NCI-H524 treated with DMSO at 0.1 percent for 48 hours (cell line): ENCODE data around the gene PRM1.

Experiments
- DNase-seq: peaks from one replicate; lab custom pipeline; 2025; lab: John Stamatoyannopoulos, UW

PRM1 gene

DNA sequence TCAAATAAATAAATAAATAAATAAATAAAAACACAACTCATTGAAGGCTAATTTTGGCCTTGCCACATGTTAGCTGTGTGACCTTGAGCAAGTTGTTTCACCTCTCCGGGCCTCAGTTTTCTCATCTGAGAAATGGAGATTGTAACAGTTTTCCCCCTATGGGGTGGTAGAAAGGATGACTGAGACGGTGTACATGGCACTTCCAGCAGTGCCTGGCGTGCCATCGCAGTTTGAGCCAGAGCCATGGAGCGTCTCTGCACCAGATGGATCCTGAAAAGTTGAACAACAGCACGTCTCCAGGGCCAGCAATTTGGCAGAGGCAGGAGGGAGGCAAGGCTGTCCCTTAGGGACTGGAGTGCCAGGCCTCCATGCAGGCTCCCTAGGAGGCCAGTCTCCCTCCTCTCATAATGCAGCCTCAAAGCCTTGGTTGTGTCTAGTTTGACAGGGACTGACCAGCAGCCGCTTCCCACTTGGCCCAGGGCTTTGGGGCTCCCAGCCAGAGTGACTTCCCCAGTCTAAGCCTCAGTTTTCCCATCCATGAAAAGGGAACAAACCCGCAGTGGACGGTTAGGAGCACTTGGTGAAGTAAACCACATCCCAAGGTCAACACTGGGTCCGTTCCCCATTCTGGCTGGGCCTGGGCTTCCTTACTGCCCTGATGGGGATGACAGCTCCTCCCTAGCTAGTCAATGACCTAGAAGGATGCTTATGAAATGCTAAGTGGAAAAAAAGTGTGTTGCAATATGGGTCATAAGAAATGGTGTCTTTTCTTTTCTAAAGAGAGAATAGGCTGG, 44.5 kb downstream of the PRM1 start:
- DNase-seq = no peak

DNA sequence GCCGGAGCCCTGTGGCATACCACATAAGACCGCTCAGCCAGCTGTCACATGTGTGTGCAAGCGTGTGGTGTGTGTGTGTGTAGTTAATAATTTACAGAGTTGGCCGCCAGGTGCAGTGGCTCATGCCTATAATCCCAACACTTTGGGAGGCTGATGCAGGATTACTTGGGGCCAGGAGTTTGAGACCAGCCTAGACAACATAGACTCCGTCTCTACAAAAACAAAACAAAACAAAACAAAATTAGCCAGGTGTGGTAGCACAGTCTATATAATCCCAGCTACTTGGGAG, 45.5 kb downstream of the PRM1 start:
- no peak for DNase-seq

DNA sequence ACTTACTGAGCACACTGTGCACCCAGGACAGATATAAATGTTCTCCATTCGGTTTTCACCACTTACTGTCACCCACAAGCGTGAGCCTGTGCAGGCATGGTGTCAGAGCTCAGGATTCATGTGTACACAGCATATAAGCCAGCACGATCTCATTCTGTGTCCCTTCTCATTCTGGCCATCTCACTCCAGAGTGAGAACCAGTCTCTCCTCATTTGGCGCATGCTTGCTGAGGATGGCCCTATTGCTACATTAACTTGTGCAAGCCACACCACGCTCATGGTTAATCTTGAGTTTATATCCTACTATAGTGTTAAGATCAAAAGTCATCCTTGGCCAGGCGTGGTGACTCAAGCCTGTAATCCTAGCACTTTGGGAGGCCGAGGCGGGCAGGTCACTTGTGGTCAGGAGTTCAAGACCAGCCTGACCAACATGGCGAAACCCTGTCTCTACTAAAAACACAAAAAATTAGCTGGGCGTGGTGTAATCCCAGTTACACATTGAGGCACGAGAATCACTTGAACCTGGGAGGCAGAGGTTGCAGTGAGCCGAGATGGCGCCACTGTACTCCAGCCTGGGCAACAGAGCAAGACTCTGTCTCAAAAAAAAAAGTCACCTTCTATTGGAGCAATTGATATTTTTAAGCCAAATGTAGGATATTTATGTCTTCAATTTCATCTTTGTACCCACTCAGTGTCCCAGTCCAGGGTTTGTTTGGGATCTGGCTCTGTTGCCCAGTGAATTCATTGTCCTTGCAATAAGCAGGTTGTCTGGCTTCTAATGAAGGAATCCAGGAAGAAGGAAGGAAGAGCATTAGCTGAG, 46.0 kb downstream of the PRM1 start:
- DNase-seq = no peak

DNA sequence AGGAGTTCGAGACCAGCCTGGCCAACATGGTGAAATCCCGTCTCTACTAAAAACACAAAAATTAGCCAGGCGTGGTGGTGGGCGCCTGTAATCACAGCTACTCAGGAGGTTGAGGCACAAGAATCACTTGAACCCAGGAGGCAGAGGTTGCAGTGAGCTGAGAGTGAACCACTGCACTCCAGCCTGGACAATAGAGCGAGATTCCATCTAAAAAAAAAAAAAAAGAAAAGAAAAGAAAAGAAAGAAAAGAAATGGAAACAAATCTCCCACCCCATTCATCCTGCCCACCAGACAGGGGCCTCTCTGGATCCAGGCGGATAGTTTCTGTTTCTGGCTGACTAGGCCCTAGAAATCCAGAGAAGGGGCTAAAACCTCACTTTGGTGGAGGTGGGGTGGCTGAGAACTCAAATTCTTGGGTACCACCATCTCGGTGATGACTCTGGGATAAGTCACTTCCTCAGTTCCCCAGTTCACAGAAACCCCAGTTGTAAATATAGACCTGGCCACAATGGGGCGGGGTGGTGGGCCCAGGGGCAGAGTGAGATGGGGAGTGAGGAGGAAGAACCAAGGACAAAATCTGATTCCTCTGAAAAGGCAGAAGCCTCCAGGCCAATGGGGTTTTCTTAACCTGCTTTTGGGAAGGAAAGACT, 47.3 kb downstream of the PRM1 start:
- no peak for DNase-seq

DNA sequence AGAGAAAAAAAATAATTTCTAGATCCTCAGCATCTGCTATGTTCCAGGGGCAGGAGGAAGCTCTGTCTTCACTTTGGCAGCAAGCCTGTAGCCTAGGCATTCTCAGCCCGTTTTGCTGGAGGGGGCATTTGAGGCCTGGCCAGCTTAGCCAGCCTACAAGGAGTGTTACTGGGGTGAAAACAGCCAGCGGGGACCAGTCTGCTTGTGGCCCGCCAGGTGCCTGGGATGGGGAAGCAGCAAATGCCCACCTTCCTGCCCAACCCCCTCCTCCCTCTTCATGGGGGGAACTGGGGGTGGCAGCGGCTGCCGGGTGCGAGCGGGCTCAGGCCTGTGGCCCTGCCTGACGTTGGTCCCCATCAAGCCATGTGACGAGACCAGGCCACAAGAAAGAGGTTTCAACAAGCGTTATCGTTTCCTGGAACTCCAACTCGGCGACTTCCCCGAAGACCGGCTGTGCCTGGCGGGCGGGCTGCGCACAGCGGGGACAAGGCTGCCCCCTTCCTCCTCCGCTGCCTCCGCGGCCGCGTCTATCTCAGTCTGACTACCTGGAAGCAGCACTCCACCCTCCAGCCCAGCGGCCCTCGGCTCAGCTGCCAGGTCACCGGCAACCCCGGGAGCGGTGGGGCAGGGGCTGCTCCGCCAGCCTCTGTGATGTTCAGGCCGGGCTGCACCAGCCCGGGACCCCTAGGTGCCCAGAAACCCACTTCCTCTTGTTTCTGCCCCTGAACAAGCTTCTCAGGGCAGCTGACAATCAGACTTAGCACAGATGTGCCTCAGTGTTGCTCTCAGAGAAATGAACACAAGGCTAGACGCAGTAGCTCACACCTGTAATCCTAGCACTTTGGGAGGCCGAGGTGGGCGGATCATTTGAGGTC, 48.0 kb downstream of the PRM1 start:
- DNase-seq = no peak

DNA sequence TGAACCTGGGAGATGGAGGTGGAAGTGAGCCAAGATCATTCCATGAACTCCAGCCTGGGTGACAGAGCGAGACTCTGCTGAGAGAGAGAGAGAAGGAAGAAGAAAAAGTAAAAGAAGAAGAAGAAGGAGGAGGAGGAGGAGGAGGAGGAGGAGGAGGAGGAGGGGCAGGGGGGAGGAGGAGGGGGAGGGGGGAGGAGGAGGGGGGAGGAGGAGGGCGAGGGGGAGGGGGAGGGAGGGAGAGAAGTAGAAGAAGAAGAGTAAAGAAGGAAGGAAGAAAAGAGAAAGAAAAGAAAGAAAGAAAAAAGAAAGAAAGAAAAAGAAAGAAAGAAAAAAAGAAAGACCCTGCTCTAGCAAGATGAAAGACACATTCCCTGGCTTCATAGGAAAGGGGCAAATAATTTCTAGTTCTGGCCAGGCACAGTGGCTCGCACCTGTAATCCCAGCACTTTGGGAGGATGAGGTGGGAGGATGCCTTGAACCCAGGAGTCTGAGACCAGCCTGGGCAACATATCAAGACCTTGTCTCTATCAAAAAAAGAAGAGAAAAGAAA, 48.8 kb downstream of the PRM1 start:
- no peak for DNase-seq

DNA sequence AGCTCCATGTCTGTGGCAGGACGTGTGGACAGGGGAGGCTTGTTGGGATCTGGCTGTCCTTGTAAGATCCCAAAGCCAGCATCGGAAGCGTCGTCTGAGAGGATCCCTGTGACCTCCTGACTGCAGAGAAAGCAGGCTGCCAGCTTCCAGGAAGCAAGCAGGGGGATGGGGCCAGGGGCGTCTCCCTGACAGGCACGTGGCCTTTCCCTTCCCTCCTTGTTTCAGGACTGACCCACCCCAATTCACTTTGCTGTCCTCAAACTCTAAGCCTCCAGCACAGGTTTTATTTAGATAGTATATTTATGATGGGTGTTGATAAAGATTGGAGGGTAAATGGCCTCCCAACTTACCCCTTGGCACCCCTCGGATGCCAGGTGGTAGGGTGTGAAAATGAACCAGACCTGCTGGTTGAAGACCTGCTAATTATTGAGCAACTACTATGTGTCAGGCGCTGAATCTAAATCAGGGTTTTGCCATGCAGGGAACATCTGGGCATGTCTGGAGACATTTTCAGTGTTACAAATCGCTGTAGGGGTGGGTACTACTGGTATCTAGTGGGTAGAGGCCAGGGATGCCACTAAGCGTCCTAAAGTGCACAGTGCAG, 49.7 kb downstream of the PRM1 start:
- DNase-seq = no peak
